A549 (cell line): ENCODE data around the gene SNAP23. TPM values are rescaled to one million over a fixed set of nuclear protein-coding genes. Genes with fewer than 3 reads are reported as not detected.

Source experiments
- ATAC-seq, 2 experiments: fragments of 200-7000 bp in 1 of 2; fragments of >200 bp in 1 of 2; cut with Nextera tagmentation in 1 of 2; cut with Tn5 transposase in 1 of 2; 3 replicates each; pipeline versions ENCODE4 v1.8.0 to v1.9.1; 2018 to 2020; ENCODE audit warnings: mild to moderate bottlenecking in 1 of 2, moderate library complexity in 1 of 2
- CTCF ChIA-PET: fragments of 300-600 bp; sonication (Branson Sonifier 250); formaldehyde crosslinking; extraction: SDS; loops from one replicate; lab custom pipeline; 2021; ENCODE audit warnings: antibody characterized with exemption, inconsistent platforms; lab: Yijun Ruan, JAX
- POLR2A ChIA-PET: fragments of 350-600 bp; formaldehyde crosslinking; extraction: SDS; loops from one replicate; lab custom pipeline; 2021; ENCODE audit warnings: antibody characterized with exemption, inconsistent platforms; lab: Yijun Ruan, JAX
- DNase-seq, 2 experiments: peaks; one replicate each; pipeline versions ENCODE4 v3.0.0 to v3.0.0-alpha.2; 2011 to 2016; ENCODE audit warnings: low read depth in 1 of 2, low spot score in 1 of 2
- FAIRE-seq: peaks from 2 replicates; lab custom pipeline; 2011; peaks lifted over from hg19 to GRCh38; lab: Jason Lieb, UNC
- H3K27ac ChIP-seq, 2 experiments: fragments of >200 bp; sonication (Bioruptor Twin); formaldehyde crosslinking; 3 replicates each; pipeline ENCODE4 v1.5.1; 2016 to 2017
- H3K4me1 ChIP-seq: fragments of >200 bp; sonication (Bioruptor Twin); formaldehyde crosslinking; 3 replicates; pipeline ENCODE4 v1.6.1; 2016
- H3K4me2 ChIP-seq: fragments of >200 bp; sonication (Bioruptor Twin); formaldehyde crosslinking; 3 replicates; pipeline ENCODE4 v1.6.1; 2016
- H3K4me3 ChIP-seq: fragments of >200 bp; sonication (Bioruptor Twin); formaldehyde crosslinking; 3 replicates; pipeline ENCODE4 v1.5.1; 2016
- H3K9me3 ChIP-seq: fragments of >200 bp; sonication (Bioruptor Twin); formaldehyde crosslinking; 3 replicates; pipeline ENCODE4 v1.6.1; 2016
- BHLHE40 ChIP-seq: IDR thresholded peaks from 2 replicates; pipeline ENCODE4 v1.6.1; 2012; ENCODE audit warnings: low read depth, low read length, inconsistent platforms
- CBX8 ChIP-seq: fragments of 200-600 bp; sonication (generic); IDR thresholded peaks from 2 replicates; pipeline ENCODE4 v1.6.1; 2016
- CHD4 ChIP-seq: fragments of 200-600 bp; sonication (generic); IDR thresholded peaks from 2 replicates; pipeline ENCODE4 v1.6.1; 2016; ENCODE audit warnings: antibody characterized with exemption, mild to moderate bottlenecking, borderline replicate concordance
- EHF ChIP-seq: fragments of 250-450 bp; sonication (Bioruptor Pico); IDR thresholded peaks from 2 replicates; pipeline ENCODE4 v1.5.0; 2020; ENCODE audit warnings: mild to moderate bottlenecking
- HDAC2 ChIP-seq: fragments of 200-600 bp; sonication (generic); IDR thresholded peaks from 2 replicates; pipeline ENCODE4 v1.6.1; 2016
- HEYL ChIP-seq: fragments of 250-450 bp; sonication (Bioruptor Pico); IDR thresholded peaks from 2 replicates; pipeline ENCODE4 v1.8.0; 2021; ENCODE audit warnings: mild to moderate bottlenecking, moderate library complexity
- HOXA7 ChIP-seq: fragments of 250-450 bp; sonication (Bioruptor Pico); IDR thresholded peaks from 2 replicates; pipeline ENCODE4 v1.5.0; 2020; ENCODE audit warnings: mild to moderate bottlenecking, moderate library complexity
- HOXB5 ChIP-seq: fragments of 250-450 bp; sonication (Bioruptor Pico); IDR thresholded peaks from 2 replicates; pipeline ENCODE4 v1.5.0; 2020; ENCODE audit warnings: mild to moderate bottlenecking, moderate library complexity
- JUN ChIP-seq, 2 experiments: fragments of >200 bp; sonication (Bioruptor Twin); formaldehyde crosslinking; IDR thresholded peaks; 2 replicates in 1 of 2; 3 replicates in 1 of 2; pipeline ENCODE4 v1.6.1; 2016 to 2017
- KDM1A ChIP-seq: fragments of 200-600 bp; sonication (generic); IDR thresholded peaks from 2 replicates; pipeline ENCODE4 v1.6.1; 2016; ENCODE audit warnings: low read depth, mild to moderate bottlenecking
- MYC ChIP-seq: IDR thresholded peaks from 2 replicates; pipeline ENCODE4 v1.6.1; 2012; ENCODE audit warnings: mild to moderate bottlenecking, inconsistent platforms, low read length, improper control_type of control experiment, borderline replicate concordance
- NPAS2 ChIP-seq: fragments of 250-450 bp; sonication (Bioruptor Pico); IDR thresholded peaks from 2 replicates; pipeline ENCODE4 v1.8.0; 2022; ENCODE audit warnings: mild to moderate bottlenecking, moderate library complexity, borderline replicate concordance
- PHF8 ChIP-seq: fragments of 200-600 bp; sonication (generic); IDR thresholded peaks from 2 replicates; pipeline ENCODE4 v1.6.1; 2016; ENCODE audit warnings: low read depth, mild to moderate bottlenecking, antibody characterized with exemption, moderate library complexity, borderline replicate concordance
- POLR2A ChIP-seq: IDR thresholded peaks from 2 replicates; pipeline ENCODE4 v1.6.1; 2012; ENCODE audit warnings: mild to moderate bottlenecking, low read length
- POLR2AphosphoS2 ChIP-seq: conservative IDR thresholded peaks from 2 replicates; pipeline ENCODE4 v1.6.1; 2012; ENCODE audit warnings: low read length, improper control_type of control experiment, inconsistent platforms
- RARB ChIP-seq: fragments of 250-450 bp; sonication (Bioruptor Pico); IDR thresholded peaks from 2 replicates; pipeline ENCODE4 v1.8.0; 2021; ENCODE audit warnings: mild to moderate bottlenecking, moderate library complexity
- RCOR1 ChIP-seq: fragments of 150-350 bp; IDR thresholded peaks from 2 replicates; pipeline ENCODE4 v1.6.1; 2014; ENCODE audit warnings: antibody characterized with exemption, low read length, low read depth
- RNF2 ChIP-seq: fragments of 200-600 bp; sonication (generic); IDR thresholded peaks from 2 replicates; pipeline ENCODE4 v1.6.1; 2016; ENCODE audit warnings: low read depth, mild to moderate bottlenecking, antibody characterized with exemption, moderate library complexity, borderline replicate concordance
- SMC3 ChIP-seq: fragments of >200 bp; sonication (Bioruptor Twin); formaldehyde crosslinking; IDR thresholded peaks from 3 replicates; pipeline ENCODE4 v1.6.1; 2018; ENCODE audit warnings: inconsistent platforms
- SREBF2 ChIP-seq: fragments of 450-650 bp; IDR thresholded peaks from 2 replicates; pipeline ENCODE4 v1.6.1; 2014; ENCODE audit warnings: mild to moderate bottlenecking, moderate library complexity
- TFCP2L1 ChIP-seq: fragments of 250-450 bp; sonication (Bioruptor Pico); IDR thresholded peaks from 2 replicates; pipeline ENCODE4 v1.5.0; 2021; ENCODE audit warnings: mild to moderate bottlenecking
- ZNF302 ChIP-seq: fragments of 250-450 bp; sonication (Bioruptor Pico); IDR thresholded peaks from 2 replicates; pipeline ENCODE4 v1.9.0; 2021; ENCODE audit warnings: inconsistent platforms, mild to moderate bottlenecking, moderate library complexity
- WGBS: methylation state at CpG from one replicate; pipeline ENCODE4 v1.1.6; 2017; ENCODE audit errors: missing lambda C conversion rate; 5-methylcytosine and 5-hydroxymethylcytosine counted together
- polyA plus RNA-seq, 4 experiments: library from polyadenylated mRNA; depleted of rRNA in 3 of 4; stranded (reverse); fragments of >200 nt; fragmentation: RNase III in 1 of 4; extraction: RNeasy Plus Mini Kit Qiagen cat#74134 plus additional on column Dnase treatment in 1 of 4; gene quantifications; 2 replicates in 3 of 4; 3 replicates in 1 of 4; pipeline ENCODE4 v1.2.3, GENCODE V29; 2011 to 2017
- TF ChIP-seq, protein P1 (sequence below): IDR thresholded peaks from 2 replicates; pipeline ENCODE4 v1.6.1; 2012
- TF ChIP-seq, protein P2 (sequence below): fragments of 250-450 bp; sonication (Bioruptor Pico); IDR thresholded peaks from 2 replicates; pipeline ENCODE4 v1.5.0; 2021; ENCODE audit warnings: mild to moderate bottlenecking, moderate library complexity, borderline replicate concordance

The SNAP23 gene
- polyA plus RNA-seq, 2 of the 4 experiments (the other 2 are of a cell fraction): 33.6 to 51.2 TPM

DNA sequence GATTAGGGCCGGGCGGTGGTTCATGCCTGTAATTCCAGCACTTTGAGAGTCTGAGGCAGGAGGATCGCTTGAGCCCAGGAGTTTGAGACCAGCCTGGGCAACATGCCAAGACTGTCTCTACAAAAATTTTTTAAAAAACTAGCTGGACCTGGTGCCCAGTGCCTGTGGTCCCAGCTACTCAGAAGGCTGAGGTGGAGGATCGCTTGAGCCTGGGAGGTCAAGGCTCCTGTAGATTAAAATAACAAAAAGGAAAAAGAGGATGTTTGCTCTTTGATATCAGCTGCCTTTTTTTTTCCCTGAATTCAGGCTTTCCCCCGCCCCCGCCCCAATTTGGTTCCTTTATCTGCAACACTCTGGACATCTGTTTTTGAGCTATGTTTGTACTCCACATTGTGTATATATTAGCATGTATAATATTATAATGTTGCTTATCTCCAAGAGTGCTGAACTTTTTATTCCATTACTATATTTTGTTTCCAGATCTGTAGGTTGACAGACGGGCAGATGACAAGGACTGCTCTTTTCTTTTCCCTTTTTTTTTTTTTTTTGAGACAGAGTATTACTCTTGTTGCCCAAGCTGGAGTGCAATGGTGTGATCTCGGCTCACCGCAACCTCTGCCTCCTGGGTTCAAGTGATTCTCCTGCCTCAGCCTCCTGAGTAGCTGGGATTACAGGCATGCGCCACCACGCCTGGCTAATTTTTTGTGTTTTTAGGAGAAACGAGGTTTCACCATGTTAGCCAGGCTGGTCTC, 4.6 kb downstream of the SNAP23 start:
- ChIA-PET CTCF (interaction anchor here (1.0 kb wide), 1 partner anchor 28 kb away, joined by 3 read pairs; no protein-coding TSS in a partner anchor), POLR2A (interaction anchor here (1.5 kb wide), 1 partner anchor 9 kb away, joined by 4 read pairs; the partner anchor contains the start of gene ZNF106)
- no peak for ATAC-seq
- no peak overlapping the region for H3K4me2 ChIP-seq
- H3K4me1 ChIP-seq: no peaks in the 10 kb centered on the region
- TF ChIP-seq PHF8 (no peak), EHF (CRISPR knock-in tag) (no peak), ZNF302 (CRISPR knock-in tag) (no peak), POLR2AphosphoS2 (no peak)
- TF ChIP-seq, protein P1, sequence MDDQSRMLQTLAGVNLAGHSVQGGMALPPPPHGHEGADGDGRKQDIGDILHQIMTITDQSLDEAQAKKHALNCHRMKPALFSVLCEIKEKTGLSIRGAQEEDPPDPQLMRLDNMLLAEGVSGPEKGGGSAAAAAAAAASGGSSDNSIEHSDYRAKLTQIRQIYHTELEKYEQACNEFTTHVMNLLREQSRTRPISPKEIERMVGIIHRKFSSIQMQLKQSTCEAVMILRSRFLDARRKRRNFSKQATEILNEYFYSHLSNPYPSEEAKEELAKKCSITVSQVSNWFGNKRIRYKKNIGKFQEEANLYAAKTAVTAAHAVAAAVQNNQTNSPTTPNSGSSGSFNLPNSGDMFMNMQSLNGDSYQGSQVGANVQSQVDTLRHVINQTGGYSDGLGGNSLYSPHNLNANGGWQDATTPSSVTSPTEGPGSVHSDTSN: no peak
- no peak for FAIRE-seq
- no peak for DNase-seq
- no peak overlapping the region for H3K27ac ChIP-seq
- no peak overlapping the region for H3K4me3 ChIP-seq
- WGBS: 86% methylated on average over 9 of the region's 12 CpGs
- no peaks in the 10 kb centered on the region for H3K9me3 ChIP-seq

DNA sequence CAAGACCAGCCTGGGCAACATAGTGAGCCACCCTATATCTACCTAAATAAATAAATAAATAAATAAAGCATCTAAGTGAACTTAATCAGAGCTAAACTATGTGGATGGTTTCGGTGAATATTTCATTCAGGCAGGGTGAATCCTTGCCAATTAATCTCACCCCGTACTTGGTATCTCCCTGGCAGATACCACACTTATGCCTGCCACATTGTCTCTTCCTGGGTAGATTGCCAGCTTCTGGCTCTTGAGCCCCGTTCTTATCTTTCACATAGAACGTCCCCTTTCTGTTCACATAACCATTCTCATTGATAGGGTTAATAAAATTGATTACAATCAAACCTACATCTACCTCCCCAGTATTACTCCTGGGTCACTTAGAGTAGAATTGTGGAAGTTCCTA, 7.0 kb downstream of the SNAP23 start:
- H3K9me3 ChIP-seq: no peaks in the 10 kb centered on the region
- POLR2A ChIA-PET: no interaction called here
- WGBS: 87% methylated on average over 4 of the region's 4 CpGs
- H3K4me1 ChIP-seq: no peaks in the 10 kb centered on the region
- no peak overlapping the region for H3K4me2 ChIP-seq
- no peak for TF ChIP-seq JUN (IDR thresholded peaks at IDR 0.05)
- TF ChIP-seq SREBF2: no peak
- no peak for TF ChIP-seq RARB (CRISPR knock-in tag)
- TF ChIP-seq HDAC2: no peak
- no peak for TF ChIP-seq KDM1A
- TF ChIP-seq HOXB5 (CRISPR knock-in tag): no peak
- no peak for TF ChIP-seq CHD4
- no peak for TF ChIP-seq BHLHE40
- no peak for TF ChIP-seq RNF2
- FAIRE-seq: no peak
- no peak for DNase-seq
- CTCF ChIA-PET: interaction anchor here (0.6 kb wide), 1 partner anchor 203 kb away, joined by 3 read pairs; no protein-coding TSS in a partner anchor
- no peak for ATAC-seq
- H3K27ac ChIP-seq: no peak overlapping the region
- H3K4me3 ChIP-seq: no peak overlapping the region

DNA sequence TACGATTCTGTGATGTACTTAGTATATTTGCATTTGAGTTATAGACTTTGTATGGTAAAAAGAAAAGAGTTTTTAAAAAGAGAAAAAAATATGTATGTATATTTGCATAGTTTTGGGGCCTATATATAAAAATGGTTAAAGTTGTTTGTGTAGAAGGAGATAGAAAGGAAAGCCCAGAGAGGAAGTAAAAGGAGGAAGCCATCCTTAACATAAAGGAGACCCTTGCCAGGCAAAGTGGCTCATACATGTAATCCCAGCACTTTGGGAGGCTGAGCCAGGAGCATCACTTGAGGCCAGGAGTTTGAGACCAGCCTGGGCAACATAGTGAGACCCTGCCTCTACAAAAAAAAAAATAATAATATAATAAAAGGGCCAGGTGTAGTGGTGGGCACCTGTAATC, 8.4 kb downstream of the SNAP23 start:
- POLR2A ChIA-PET: no interaction called here
- CTCF ChIA-PET: no interaction called here

More for the DNA sequence above, 8.4 kb downstream of the SNAP23 start:
- ATAC-seq: no peak
- Histone ChIP-seq H3K9me3 (no peaks in the 10 kb centered on the region), H3K4me3 (no peak overlapping the region), H3K27ac (no peak overlapping the region), H3K4me2 (no peak overlapping the region), H3K4me1 (no peaks in the 10 kb centered on the region)
- DNase-seq: no peak
- 72% methylated on average over 1 of the region's 1 CpG for WGBS
- no peak for FAIRE-seq
- TF ChIP-seq RCOR1 (no peak), SMC3 (no peak), CBX8 (no peak), HOXA7 (CRISPR knock-in tag) (no peak), KDM1A (no peak), NPAS2 (CRISPR knock-in tag) (no peak), MYC (no peak), TFCP2L1 (CRISPR knock-in tag) (no peak), POLR2A (no peak), JUN (IDR thresholded peaks at IDR 0.05) (no peak), HEYL (CRISPR knock-in tag) (no peak)
- TF ChIP-seq, protein P2, sequence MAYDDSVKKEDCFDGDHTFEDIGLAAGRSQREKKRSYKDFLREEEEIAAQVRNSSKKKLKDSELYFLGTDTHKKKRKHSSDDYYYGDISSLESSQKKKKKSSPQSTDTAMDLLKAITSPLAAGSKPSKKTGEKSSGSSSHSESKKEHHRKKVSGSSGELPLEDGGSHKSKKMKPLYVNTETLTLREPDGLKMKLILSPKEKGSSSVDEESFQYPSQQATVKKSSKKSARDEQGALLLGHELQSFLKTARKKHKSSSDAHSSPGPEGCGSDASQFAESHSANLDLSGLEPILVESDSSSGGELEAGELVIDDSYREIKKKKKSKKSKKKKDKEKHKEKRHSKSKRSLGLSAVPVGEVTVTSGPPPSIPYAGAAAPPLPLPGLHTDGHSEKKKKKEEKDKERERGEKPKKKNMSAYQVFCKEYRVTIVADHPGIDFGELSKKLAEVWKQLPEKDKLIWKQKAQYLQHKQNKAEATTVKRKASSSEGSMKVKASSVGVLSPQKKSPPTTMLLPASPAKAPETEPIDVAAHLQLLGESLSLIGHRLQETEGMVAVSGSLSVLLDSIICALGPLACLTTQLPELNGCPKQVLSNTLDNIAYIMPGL (CRISPR knock-in tag): no peak
